ENCODE data around the gene ATG2A. TPM values are rescaled to one million over a fixed set of nuclear protein-coding genes. Genes with fewer than 3 reads are reported as not detected.

The ATG2A gene
- total and polyA plus RNA-seq, 9 of the 15 experiments (the other 6 are each of a cell fraction or from before 2014, with no cell fraction given) = 0.25 to 45.9 (median 5.2) TPM

- TF ChIP-seq, protein P1, sequence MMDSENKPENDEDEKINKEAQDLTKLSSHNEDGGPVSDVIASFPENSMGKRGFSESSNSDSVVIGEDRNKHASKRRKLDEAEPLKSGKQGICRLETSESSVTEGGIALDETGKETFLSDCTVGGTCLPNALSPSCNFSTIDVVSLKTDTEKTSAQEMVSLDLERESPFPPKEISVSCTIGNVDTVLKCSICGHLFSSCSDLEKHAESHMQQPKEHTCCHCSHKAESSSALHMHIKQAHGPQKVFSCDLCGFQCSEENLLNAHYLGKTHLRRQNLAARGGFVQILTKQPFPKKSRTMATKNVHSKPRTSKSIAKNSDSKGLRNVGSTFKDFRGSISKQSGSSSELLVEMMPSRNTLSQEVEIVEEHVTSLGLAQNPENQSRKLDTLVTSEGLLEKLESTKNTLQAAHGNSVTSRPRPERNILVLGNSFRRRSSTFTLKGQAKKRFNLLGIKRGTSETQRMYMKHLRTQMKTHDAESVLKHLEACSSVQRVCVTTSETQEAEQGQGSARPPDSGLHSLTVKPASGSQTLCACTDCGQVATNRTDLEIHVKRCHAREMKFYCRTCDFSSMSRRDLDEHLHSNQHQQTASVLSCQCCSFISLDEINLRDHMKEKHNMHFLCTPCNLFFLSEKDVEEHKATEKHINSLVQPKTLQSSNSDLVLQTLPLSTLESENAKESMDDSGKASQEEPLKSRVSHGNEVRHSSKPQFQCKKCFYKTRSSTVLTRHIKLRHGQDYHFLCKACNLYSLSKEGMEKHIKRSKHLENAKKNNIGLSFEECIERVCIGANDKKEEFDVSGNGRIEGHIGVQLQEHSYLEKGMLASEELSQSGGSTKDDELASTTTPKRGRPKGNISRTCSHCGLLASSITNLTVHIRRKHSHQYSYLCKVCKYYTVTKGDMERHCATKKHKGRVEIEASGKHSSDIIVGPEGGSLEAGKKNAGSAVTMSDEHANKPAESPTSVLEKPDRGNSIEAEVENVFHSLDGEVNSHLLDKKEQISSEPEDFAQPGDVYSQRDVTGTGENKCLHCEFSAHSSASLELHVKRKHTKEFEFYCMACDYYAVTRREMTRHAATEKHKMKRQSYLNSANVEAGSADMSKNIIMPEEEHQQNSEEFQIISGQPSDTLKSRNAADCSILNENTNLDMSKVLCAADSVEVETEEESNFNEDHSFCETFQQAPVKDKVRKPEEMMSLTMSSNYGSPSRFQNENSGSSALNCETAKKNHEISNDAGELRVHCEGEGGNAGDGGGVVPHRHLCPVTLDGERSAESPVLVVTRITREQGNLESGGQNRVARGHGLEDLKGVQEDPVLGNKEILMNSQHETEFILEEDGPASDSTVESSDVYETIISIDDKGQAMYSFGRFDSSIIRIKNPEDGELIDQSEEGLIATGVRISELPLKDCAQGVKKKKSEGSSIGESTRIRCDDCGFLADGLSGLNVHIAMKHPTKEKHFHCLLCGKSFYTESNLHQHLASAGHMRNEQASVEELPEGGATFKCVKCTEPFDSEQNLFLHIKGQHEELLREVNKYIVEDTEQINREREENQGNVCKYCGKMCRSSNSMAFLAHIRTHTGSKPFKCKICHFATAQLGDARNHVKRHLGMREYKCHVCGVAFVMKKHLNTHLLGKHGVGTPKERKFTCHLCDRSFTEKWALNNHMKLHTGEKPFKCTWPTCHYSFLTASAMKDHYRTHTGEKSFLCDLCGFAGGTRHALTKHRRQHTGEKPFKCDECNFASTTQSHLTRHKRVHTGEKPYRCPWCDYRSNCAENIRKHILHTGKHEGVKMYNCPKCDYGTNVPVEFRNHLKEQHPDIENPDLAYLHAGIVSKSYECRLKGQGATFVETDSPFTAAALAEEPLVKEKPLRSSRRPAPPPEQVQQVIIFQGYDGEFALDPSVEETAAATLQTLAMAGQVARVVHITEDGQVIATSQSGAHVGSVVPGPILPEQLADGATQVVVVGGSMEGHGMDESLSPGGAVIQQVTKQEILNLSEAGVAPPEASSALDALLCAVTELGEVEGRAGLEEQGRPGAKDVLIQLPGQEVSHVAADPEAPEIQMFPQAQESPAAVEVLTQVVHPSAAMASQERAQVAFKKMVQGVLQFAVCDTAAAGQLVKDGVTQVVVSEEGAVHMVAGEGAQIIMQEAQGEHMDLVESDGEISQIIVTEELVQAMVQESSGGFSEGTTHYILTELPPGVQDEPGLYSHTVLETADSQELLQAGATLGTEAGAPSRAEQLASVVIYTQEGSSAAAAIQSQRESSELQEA (IDR thresholded peaks at IDR 0.05; ENCODE audit: low read depth) = no peak
- TF ChIP-seq ZNF232 (CRISPR knock-in tag; IDR thresholded peaks at IDR 0.05) (no peak), NR1H2 (CRISPR knock-in tag; IDR thresholded peaks at IDR 0.05) (no peak), CBFB (CRISPR knock-in tag; IDR thresholded peaks at IDR 0.05) (no peak), SRSF1 (IDR thresholded peaks at IDR 0.05; ENCODE audit: low read depth, low read length) (no peak), PHB2 (IDR thresholded peaks at IDR 0.05; ENCODE audit: low read depth) (no peak), KDM2B (CRISPR knock-in tag; IDR thresholded peaks at IDR 0.05) (no peak), ZNF512 (tag; IDR thresholded peaks at IDR 0.05) (no peak)
- TF ChIP-seq, protein P2, sequence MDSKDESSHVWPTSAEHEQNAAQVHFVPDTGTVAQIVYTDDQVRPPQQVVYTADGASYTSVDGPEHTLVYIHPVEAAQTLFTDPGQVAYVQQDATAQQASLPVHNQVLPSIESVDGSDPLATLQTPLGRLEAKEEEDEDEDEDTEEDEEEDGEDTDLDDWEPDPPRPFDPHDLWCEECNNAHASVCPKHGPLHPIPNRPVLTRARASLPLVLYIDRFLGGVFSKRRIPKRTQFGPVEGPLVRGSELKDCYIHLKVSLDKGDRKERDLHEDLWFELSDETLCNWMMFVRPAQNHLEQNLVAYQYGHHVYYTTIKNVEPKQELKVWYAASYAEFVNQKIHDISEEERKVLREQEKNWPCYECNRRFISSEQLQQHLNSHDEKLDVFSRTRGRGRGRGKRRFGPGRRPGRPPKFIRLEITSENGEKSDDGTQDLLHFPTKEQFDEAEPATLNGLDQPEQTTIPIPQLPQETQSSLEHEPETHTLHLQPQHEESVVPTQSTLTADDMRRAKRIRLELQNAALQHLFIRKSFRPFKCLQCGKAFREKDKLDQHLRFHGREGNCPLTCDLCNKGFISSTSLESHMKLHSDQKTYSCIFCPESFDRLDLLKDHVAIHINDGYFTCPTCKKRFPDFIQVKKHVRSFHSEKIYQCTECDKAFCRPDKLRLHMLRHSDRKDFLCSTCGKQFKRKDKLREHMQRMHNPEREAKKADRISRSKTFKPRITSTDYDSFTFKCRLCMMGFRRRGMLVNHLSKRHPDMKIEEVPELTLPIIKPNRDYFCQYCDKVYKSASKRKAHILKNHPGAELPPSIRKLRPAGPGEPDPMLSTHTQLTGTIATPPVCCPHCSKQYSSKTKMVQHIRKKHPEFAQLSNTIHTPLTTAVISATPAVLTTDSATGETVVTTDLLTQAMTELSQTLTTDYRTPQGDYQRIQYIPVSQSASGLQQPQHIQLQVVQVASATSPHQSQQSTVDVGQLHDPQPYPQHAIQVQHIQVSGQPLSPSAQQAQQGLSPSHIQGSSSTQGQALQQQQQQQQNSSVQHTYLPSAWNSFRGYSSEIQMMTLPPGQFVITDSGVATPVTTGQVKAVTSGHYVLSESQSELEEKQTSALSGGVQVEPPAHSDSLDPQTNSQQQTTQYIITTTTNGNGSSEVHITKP (IDR thresholded peaks at IDR 0.05; ENCODE audit: partially characterized antibody) = peak; percentile 40
- TF ChIP-seq, protein P3, sequence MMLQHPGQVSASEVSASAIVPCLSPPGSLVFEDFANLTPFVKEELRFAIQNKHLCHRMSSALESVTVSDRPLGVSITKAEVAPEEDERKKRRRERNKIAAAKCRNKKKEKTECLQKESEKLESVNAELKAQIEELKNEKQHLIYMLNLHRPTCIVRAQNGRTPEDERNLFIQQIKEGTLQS (IDR thresholded peaks at IDR 0.05) = no peak
- TF ChIP-seq, protein P3 (CRISPR knock-in tag; conservative IDR thresholded peaks at IDR 0.05) = no peak
Measured at GRCh38 chr11:64894070-64894811, 22.8 kb downstream of the ATG2A start (continued).

Measured in K562 (cell line).